ENCODE results near the gene CARMIL1.

CARMIL1 gene

DNA sequence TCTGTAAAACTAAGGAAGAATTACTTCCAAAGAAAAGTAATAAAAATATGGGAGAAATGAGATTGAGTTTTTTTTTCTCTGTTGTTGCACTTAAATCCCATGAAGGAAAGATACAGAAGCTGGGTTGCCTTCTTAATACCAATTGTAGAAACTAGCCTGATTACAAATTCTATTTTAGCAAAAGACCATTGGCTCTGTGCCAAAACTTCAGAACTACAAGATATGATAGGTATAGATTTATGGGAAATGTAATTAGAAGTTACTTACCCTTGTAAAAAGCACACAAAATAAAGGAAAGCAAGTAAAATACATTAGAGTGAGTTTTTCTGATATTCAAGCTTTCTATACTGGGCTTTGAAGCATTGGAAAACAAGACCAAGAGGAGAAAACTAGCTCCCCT, 299.4 kb downstream of the CARMIL1 start:
- Histone ChIP-seq H2BK120ac (ENCODE audit: low read depth, low read length) (no peak overlapping the region), H3K4ac (ENCODE audit: low read depth in 1 of 2, low read length in 2 of 2) (no peak overlapping the region), H2BK12ac (ENCODE audit: low read length in 2 of 2) (no peak overlapping the region), H3K14ac (ENCODE audit: low read length in 2 of 2) (no peak overlapping the region), H3K4me2 (ENCODE audit: low read length, poor library complexity, severe bottlenecking) (no peak overlapping the region), H3K9ac (ENCODE audit: low read length) (no peak overlapping the region), H2AFZ (ENCODE audit: low read depth, low read length) (no peak overlapping the region), H2BK5ac (ENCODE audit: low read depth, low read length, poor library complexity, severe bottlenecking) (no peak overlapping the region), H3K18ac (ENCODE audit: low read depth in 1 of 2, low read length in 2 of 2) (no peak overlapping the region), H3K4me3 (ENCODE audit: insufficient read depth in 1 of 2, low read depth in 1 of 2, low read length in 2 of 2) (no peak overlapping the region), H2BK15ac (ENCODE audit: low read depth, poor library complexity, severe bottlenecking) (no peak overlapping the region), H2AK5ac (ENCODE audit: low read length, severe bottlenecking) (no peak overlapping the region), H3K23ac (ENCODE audit: low read length in 2 of 2) (no peak overlapping the region), H4K8ac (ENCODE audit: low read length) (no peak overlapping the region), H3K4me1 (ENCODE audit: control insufficient read depth, insufficient read depth, low read depth, low read length) (no peaks in the 10 kb centered on the region), H3K9me3 (ENCODE audit: control insufficient read depth, low read length) (no peaks in the 10 kb centered on the region), H3K27me3 (ENCODE audit: control insufficient read depth in 1 of 2, insufficient read depth in 1 of 2, low read length in 2 of 2) (no peaks in the 10 kb centered on the region), H3K36me3 (ENCODE audit: control insufficient read depth in 1 of 2, insufficient read depth in 2 of 2, low read depth in 1 of 2, low read length in 2 of 2) (peaks cover 0 to 24% of the 10 kb centered on the region in 2 experiments), H4K91ac (ENCODE audit: low read length) (no peak overlapping the region), H3K27ac (ENCODE audit: low read length, poor library complexity, severe bottlenecking) (no peak overlapping the region), H3K79me1 (replicated peaks; ENCODE audit: low read length, poor library complexity, severe bottlenecking) (no peaks in the 10 kb centered on the region)
- no peak for DNase-seq

DNA sequence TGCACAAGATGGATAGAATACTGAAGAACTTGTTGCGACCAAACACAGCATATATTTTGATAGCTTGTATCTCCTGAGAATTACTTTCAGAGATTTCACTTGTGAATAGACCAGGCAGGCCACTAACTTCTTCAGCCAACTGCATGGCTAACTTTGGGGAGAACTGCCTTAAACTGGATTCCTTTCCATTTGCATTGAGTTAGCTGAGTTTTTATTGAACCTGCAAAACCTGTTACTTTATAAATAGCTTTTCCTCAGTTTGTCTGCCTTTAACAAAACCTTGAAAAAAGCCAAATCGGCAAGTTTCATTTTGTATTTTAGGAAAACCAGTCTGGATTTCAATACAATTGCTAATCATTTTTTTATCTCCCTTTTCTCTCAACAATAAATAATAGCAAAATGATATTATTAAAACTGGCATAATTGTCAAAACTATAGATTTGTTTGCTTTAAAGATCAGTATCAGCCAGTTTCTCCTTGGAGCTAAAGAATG, 300.3 kb downstream of the CARMIL1 start:
- Histone ChIP-seq H3K18ac (ENCODE audit: low read depth in 1 of 2, low read length in 2 of 2) (no peak overlapping the region), H3K36me3 (ENCODE audit: control insufficient read depth in 1 of 2, insufficient read depth in 2 of 2, low read depth in 1 of 2, low read length in 2 of 2) (peaks cover 3 to 33% of the 10 kb centered on the region in 2 experiments), H2AK5ac (ENCODE audit: low read length, severe bottlenecking) (no peak overlapping the region), H3K4ac (ENCODE audit: low read depth in 1 of 2, low read length in 2 of 2) (no peak overlapping the region), H4K8ac (ENCODE audit: low read length) (no peak overlapping the region), H3K79me1 (replicated peaks; ENCODE audit: low read length, poor library complexity, severe bottlenecking) (no peaks in the 10 kb centered on the region), H2BK15ac (ENCODE audit: low read depth, poor library complexity, severe bottlenecking) (no peak overlapping the region), H3K4me2 (ENCODE audit: low read length, poor library complexity, severe bottlenecking) (no peak overlapping the region), H3K4me3 (ENCODE audit: insufficient read depth in 1 of 2, low read depth in 1 of 2, low read length in 2 of 2) (no peak overlapping the region), H3K27me3 (ENCODE audit: control insufficient read depth in 1 of 2, insufficient read depth in 1 of 2, low read length in 2 of 2) (no peaks in the 10 kb centered on the region), H3K9me3 (ENCODE audit: control insufficient read depth, low read length) (no peaks in the 10 kb centered on the region), H2BK120ac (ENCODE audit: low read depth, low read length) (no peak overlapping the region), H2BK5ac (ENCODE audit: low read depth, low read length, poor library complexity, severe bottlenecking) (no peak overlapping the region), H2BK12ac (ENCODE audit: low read length in 2 of 2) (no peak overlapping the region), H4K91ac (ENCODE audit: low read length) (no peak overlapping the region), H3K9ac (ENCODE audit: low read length) (no peak overlapping the region), H3K27ac (ENCODE audit: low read length, poor library complexity, severe bottlenecking) (no peak overlapping the region), H2AFZ (ENCODE audit: low read depth, low read length) (no peak overlapping the region), H3K4me1 (ENCODE audit: control insufficient read depth, insufficient read depth, low read depth, low read length) (no peaks in the 10 kb centered on the region), H3K14ac (ENCODE audit: low read length in 2 of 2) (no peak overlapping the region), H3K23ac (ENCODE audit: low read length in 2 of 2) (no peak overlapping the region)
- DNase-seq, result no peak
- 90% methylated on average over 1 of the region's 2 CpGs for WGBS

- H3K18ac ChIP-seq (ENCODE audit: low read depth in 1 of 2, low read length in 2 of 2), result no peak overlapping the region
- no peak overlapping the region for H2AK5ac ChIP-seq (ENCODE audit: low read length, severe bottlenecking)
- no peak overlapping the region for H3K27ac ChIP-seq (ENCODE audit: low read length, poor library complexity, severe bottlenecking)
- no peak overlapping the region for H2BK5ac ChIP-seq (ENCODE audit: low read depth, low read length, poor library complexity, severe bottlenecking)
- H3K4me2 ChIP-seq (ENCODE audit: low read length, poor library complexity, severe bottlenecking), result no peak overlapping the region
- no peak overlapping the region for H2BK12ac ChIP-seq (ENCODE audit: low read length in 2 of 2)
- no peak overlapping the region for H4K91ac ChIP-seq (ENCODE audit: low read length)
- H3K23ac ChIP-seq (ENCODE audit: low read length in 2 of 2), result no peak overlapping the region
- H2BK15ac ChIP-seq (ENCODE audit: low read depth, poor library complexity, severe bottlenecking), result no peak overlapping the region
- 83% methylated on average over 3 of the region's 4 CpGs for WGBS
- H3K79me1 ChIP-seq (replicated peaks; ENCODE audit: low read length, poor library complexity, severe bottlenecking), result no peaks in the 10 kb centered on the region
- no peak overlapping the region for H2AFZ ChIP-seq (ENCODE audit: low read depth, low read length)
- no peak for DNase-seq
- H3K4me3 ChIP-seq (ENCODE audit: insufficient read depth in 1 of 2, low read depth in 1 of 2, low read length in 2 of 2), result no peak overlapping the region
- no peaks in the 10 kb centered on the region for H3K9me3 ChIP-seq (ENCODE audit: control insufficient read depth, low read length)
- H2BK120ac ChIP-seq (ENCODE audit: low read depth, low read length), result no peak overlapping the region
- H4K8ac ChIP-seq (ENCODE audit: low read length), result no peak overlapping the region
- H3K4me1 ChIP-seq (ENCODE audit: control insufficient read depth, insufficient read depth, low read depth, low read length), result no peaks in the 10 kb centered on the region
- no peaks in the 10 kb centered on the region for H3K27me3 ChIP-seq (ENCODE audit: control insufficient read depth in 1 of 2, insufficient read depth in 1 of 2, low read length in 2 of 2)
- H3K9ac ChIP-seq (ENCODE audit: low read length), result no peak overlapping the region
- H3K14ac ChIP-seq (ENCODE audit: low read length in 2 of 2), result no peak overlapping the region
- peaks cover 3 to 38% of the 10 kb centered on the region in 2 experiments for H3K36me3 ChIP-seq (ENCODE audit: control insufficient read depth in 1 of 2, insufficient read depth in 2 of 2, low read depth in 1 of 2, low read length in 2 of 2)
- no peak overlapping the region for H3K4ac ChIP-seq (ENCODE audit: low read depth in 1 of 2, low read length in 2 of 2)
Measured at GRCh38 chr6:25579902-25580495, 300.8 kb downstream of the CARMIL1 start.

- H3K79me1 ChIP-seq (replicated peaks; ENCODE audit: low read length, poor library complexity, severe bottlenecking), result no peaks in the 10 kb centered on the region
- H3K4me1 ChIP-seq (ENCODE audit: control insufficient read depth, insufficient read depth, low read depth, low read length), result peaks cover 2% of the 10 kb centered on the region
- H2BK120ac ChIP-seq (ENCODE audit: low read depth, low read length), result no peak overlapping the region
- H3K14ac ChIP-seq (ENCODE audit: low read length in 2 of 2), result no peak overlapping the region
- 67% methylated on average over 4 of the region's 4 CpGs for WGBS
- no peak overlapping the region for H3K4me2 ChIP-seq (ENCODE audit: low read length, poor library complexity, severe bottlenecking)
- no peak overlapping the region for H3K4ac ChIP-seq (ENCODE audit: low read depth in 1 of 2, low read length in 2 of 2)
- no peaks in the 10 kb centered on the region for H3K9me3 ChIP-seq (ENCODE audit: control insufficient read depth, low read length)
- no peak overlapping the region for H2BK15ac ChIP-seq (ENCODE audit: low read depth, poor library complexity, severe bottlenecking)
- H3K18ac ChIP-seq (ENCODE audit: low read depth in 1 of 2, low read length in 2 of 2), result no peak overlapping the region
- H3K4me3 ChIP-seq (ENCODE audit: insufficient read depth in 1 of 2, low read depth in 1 of 2, low read length in 2 of 2), result no peak overlapping the region
- no peak overlapping the region for H2BK5ac ChIP-seq (ENCODE audit: low read depth, low read length, poor library complexity, severe bottlenecking)
- no peak overlapping the region for H4K91ac ChIP-seq (ENCODE audit: low read length)
- H3K9ac ChIP-seq (ENCODE audit: low read length), result no peak overlapping the region
- no peaks in the 10 kb centered on the region for H3K27me3 ChIP-seq (ENCODE audit: control insufficient read depth in 1 of 2, insufficient read depth in 1 of 2, low read length in 2 of 2)
- no peak overlapping the region for H2AK5ac ChIP-seq (ENCODE audit: low read length, severe bottlenecking)
- DNase-seq, result no peak
- H2BK12ac ChIP-seq (ENCODE audit: low read length in 2 of 2), result no peak overlapping the region
- no peak overlapping the region for H2AFZ ChIP-seq (ENCODE audit: low read depth, low read length)
- peaks cover 3 to 38% of the 10 kb centered on the region in 2 experiments for H3K36me3 ChIP-seq (ENCODE audit: control insufficient read depth in 1 of 2, insufficient read depth in 2 of 2, low read depth in 1 of 2, low read length in 2 of 2)
- no peak overlapping the region for H3K23ac ChIP-seq (ENCODE audit: low read length in 2 of 2)
- H3K27ac ChIP-seq (ENCODE audit: low read length, poor library complexity, severe bottlenecking), result no peak overlapping the region
- H4K8ac ChIP-seq (ENCODE audit: low read length), result no peak overlapping the region
Measured at GRCh38 chr6:25582101-25582500, 302.9 kb downstream of the CARMIL1 start.
